ENCODE results near the gene KLHL29. TPM values are rescaled to one million over a fixed set of nuclear protein-coding genes. Genes with fewer than 3 reads are reported as not detected.

KLHL29 gene
- total RNA-seq, 1 experiment from 2014 or later, result 43.1 TPM

DNA sequence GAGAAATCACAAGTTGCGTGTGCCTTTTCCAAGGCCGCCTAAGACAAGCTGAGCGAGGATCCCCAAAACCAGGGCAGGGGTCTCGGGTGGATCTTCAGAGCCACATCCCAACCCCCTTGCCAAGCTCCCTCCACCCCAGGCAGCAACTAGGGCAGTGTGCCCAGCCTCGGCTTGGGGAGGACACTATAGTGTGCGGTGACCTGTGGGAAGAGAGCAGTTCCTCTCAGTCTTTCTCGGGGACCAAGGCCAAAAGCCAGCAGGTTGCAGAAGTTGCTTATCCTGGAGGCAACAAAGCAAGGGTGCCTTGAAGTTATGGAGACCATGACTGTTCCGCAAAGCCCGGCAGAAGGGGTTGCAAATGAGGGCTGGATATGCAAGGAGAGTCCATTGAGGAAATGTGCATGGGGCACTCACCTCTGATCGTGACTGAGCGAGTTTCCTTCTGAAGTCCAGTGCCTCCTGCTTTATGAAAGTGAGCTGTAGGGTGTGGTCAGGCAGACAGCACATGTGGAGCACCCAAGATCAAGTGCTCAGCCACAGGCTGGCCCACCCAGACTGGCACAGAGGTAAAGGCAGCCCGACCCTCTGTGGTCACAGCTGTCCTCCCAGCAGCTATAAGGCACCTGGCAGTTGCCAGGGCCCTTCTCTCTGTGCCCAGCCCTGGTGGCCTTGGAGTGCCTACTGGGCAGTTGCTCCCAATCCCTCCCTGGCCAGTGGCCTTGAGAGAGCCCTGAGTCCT, 281.4 kb downstream of the KLHL29 start:
- Mint-ChIP-seq H3K4me1 (ENCODE audit: insufficient read depth, unreplicated experiment) (peaks cover 14% of the 10 kb centered on the region), H3K27ac (ENCODE audit: low read depth, unreplicated experiment) (no peak overlapping the region), H3K9me3 (ENCODE audit: unreplicated experiment) (no peaks in the 10 kb centered on the region), H3K4me3 (ENCODE audit: unreplicated experiment) (no peak overlapping the region), H3K27me3 (ENCODE audit: insufficient read depth, unreplicated experiment) (no peaks in the 10 kb centered on the region), H3K36me3 (ENCODE audit: insufficient read depth, unreplicated experiment) (peaks cover 6% of the 10 kb centered on the region)
- ChIA-PET CTCF (interaction anchor here (2.4 kb wide), 1 partner anchor 42 kb away, joined by 11 read pairs; no protein-coding TSS in a partner anchor), POLR2A (no interaction called here)
- DNase-seq (ENCODE audit: unreplicated experiment), result no peak
- intact Hi-C loops (cut with micrococcal nuclease), result no loop called here
- TF ChIP-seq, protein P1, sequence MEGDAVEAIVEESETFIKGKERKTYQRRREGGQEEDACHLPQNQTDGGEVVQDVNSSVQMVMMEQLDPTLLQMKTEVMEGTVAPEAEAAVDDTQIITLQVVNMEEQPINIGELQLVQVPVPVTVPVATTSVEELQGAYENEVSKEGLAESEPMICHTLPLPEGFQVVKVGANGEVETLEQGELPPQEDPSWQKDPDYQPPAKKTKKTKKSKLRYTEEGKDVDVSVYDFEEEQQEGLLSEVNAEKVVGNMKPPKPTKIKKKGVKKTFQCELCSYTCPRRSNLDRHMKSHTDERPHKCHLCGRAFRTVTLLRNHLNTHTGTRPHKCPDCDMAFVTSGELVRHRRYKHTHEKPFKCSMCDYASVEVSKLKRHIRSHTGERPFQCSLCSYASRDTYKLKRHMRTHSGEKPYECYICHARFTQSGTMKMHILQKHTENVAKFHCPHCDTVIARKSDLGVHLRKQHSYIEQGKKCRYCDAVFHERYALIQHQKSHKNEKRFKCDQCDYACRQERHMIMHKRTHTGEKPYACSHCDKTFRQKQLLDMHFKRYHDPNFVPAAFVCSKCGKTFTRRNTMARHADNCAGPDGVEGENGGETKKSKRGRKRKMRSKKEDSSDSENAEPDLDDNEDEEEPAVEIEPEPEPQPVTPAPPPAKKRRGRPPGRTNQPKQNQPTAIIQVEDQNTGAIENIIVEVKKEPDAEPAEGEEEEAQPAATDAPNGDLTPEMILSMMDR (IDR thresholded peaks at IDR 0.05; ENCODE audit: unreplicated experiment), result no peak
- no TSS peak for BruUV-seq (replicated peaks)

DNA sequence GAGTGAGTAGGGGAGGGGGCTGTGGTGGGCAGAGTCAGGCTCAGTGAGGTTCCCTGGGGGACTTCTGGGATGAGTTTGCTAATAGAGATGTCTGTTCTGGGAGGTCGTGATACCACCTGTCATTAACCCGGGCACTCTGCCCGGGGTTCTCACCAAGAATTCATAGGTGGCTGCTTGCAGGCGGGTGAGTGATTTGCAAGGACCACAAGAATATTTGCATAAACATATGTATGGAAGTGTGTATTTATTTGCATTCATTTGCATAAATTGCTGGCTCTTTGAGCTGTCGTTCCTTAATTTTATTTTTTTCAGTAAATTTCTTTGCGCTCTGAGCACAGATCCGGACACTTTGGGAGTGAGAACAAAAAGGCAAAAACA, 282.0 kb downstream of the KLHL29 start:
- Mint-ChIP-seq H3K4me3 (ENCODE audit: unreplicated experiment) (no peak overlapping the region), H3K27ac (ENCODE audit: low read depth, unreplicated experiment) (no peak overlapping the region), H3K4me1 (ENCODE audit: insufficient read depth, unreplicated experiment) (peaks cover 14% of the 10 kb centered on the region), H3K36me3 (ENCODE audit: insufficient read depth, unreplicated experiment) (peaks cover 6% of the 10 kb centered on the region), H3K27me3 (ENCODE audit: insufficient read depth, unreplicated experiment) (no peaks in the 10 kb centered on the region), H3K9me3 (ENCODE audit: unreplicated experiment) (no peaks in the 10 kb centered on the region)
- TF ChIP-seq, protein P1 (IDR thresholded peaks at IDR 0.05; ENCODE audit: unreplicated experiment), result no peak
- intact Hi-C loops (cut with micrococcal nuclease), result no loop called here
- ChIA-PET CTCF (interaction anchor here (2.4 kb wide), 1 partner anchor 42 kb away, joined by 11 read pairs; no protein-coding TSS in a partner anchor), POLR2A (no interaction called here)
- no TSS peak for BruUV-seq (replicated peaks)
- no peak for DNase-seq (ENCODE audit: unreplicated experiment)

DNA sequence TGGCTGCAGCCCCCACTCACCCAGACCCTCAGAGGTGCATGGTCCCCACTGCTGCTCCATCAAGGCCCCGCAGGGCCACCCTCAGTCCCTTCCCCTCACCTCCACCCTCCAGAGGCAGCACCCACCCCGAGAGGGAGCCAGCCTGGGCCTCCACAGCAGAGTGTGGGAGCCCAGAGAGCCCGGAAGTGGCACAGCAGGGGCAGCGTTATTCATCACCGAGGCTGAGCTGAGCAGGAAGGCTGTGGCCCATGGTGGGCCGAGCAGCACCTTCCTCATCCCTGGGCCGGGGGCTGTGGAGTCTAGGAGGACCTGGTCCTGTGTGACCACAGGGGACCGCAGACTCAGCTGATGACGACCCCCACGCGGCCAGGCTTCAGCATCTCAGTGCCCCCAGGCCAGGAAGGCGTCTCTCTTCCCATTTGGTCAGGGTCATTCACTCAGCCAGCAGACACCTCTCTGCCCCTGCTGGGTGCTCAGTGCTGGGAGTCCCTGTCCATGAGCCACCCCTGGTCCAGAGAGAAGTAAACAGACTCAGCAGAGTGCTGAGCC, 283.9 kb downstream of the KLHL29 start:
- POLR2A ChIA-PET, result no interaction called here
- no TSS peak for BruUV-seq (replicated peaks)
- Mint-ChIP-seq H3K36me3 (ENCODE audit: insufficient read depth, unreplicated experiment) (peaks cover 6% of the 10 kb centered on the region), H3K27me3 (ENCODE audit: insufficient read depth, unreplicated experiment) (no peaks in the 10 kb centered on the region), H3K27ac (ENCODE audit: low read depth, unreplicated experiment) (peak overlapping the region; percentile 70), H3K9me3 (ENCODE audit: unreplicated experiment) (no peaks in the 10 kb centered on the region), H3K4me3 (ENCODE audit: unreplicated experiment) (no peak overlapping the region), H3K4me1 (ENCODE audit: insufficient read depth, unreplicated experiment) (peaks cover 14% of the 10 kb centered on the region)
- TF ChIP-seq, protein P1 (IDR thresholded peaks at IDR 0.05; ENCODE audit: unreplicated experiment), result no peak
- no peak for DNase-seq (ENCODE audit: unreplicated experiment)
- CTCF ChIA-PET, result interaction anchor here (0.9 kb wide), 1 partner anchor 33 kb away, joined by 4 read pairs; no protein-coding TSS in a partner anchor
- intact Hi-C loops (cut with micrococcal nuclease), result no loop called here

DNA sequence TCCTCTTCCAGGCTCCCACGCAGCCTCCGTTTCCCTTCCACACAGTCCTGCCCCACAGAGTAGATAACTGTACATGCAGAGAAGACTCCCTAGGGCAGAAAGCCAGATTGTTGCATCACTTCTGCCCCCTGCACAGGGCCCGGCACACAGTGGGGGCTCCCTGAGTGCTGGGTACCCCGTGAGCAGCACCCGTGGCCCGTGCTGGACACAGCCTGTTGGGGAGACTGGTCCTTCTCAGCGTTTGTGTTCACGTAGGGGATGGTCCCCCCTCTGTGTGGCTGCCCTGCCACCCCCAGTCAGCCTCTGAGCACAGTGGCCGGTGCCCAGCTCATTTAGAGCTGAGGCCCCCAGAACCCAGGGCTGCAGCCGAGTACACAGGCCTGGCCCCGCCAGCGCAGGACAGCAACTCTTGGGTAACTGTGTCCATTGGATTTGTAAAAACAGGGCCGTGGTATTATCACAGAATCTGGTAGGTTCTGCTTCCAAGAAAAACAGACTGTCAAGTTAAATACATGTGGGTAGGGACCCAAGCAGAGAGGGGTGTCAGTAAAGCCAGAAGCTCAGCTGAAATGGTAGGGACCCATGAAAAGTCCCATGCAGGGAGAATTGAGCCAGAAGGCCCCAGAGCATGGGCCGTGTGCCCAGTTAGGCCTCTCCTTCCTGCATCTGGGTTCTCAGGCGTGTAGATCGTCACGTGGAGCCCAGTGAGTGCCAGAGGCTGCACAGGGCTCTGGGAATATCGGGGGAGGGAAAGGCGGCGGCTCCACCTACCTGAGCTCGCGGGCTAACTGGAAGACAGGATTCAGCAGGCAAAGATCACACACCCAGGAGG, 284.6 kb downstream of the KLHL29 start:
- intact Hi-C loops (cut with micrococcal nuclease), result no loop called here

More for the DNA sequence above, 284.6 kb downstream of the KLHL29 start:
- Mint-ChIP-seq H3K9me3 (ENCODE audit: unreplicated experiment) (no peaks in the 10 kb centered on the region), H3K4me1 (ENCODE audit: insufficient read depth, unreplicated experiment) (peaks cover 14% of the 10 kb centered on the region), H3K27ac (ENCODE audit: low read depth, unreplicated experiment) (peak overlapping the region; percentile 70), H3K36me3 (ENCODE audit: insufficient read depth, unreplicated experiment) (peaks cover 6% of the 10 kb centered on the region), H3K27me3 (ENCODE audit: insufficient read depth, unreplicated experiment) (no peaks in the 10 kb centered on the region), H3K4me3 (ENCODE audit: unreplicated experiment) (no peak overlapping the region)
- peak; percentile 90 for DNase-seq (ENCODE audit: unreplicated experiment)
- no TSS peak for BruUV-seq (replicated peaks)
- ChIA-PET POLR2A (interaction anchor here (1.0 kb wide), 3 partner anchors 76 to 243 kb away, joined by 3 read pairs; no protein-coding TSS in a partner anchor), CTCF (interaction anchor here (0.6 to 1.1 kb wide), 2 partner anchors 29 to 384 kb away, joined by 3 to 4 read pairs; no protein-coding TSS in a partner anchor)
- TF ChIP-seq, protein P1 (IDR thresholded peaks at IDR 0.05; ENCODE audit: unreplicated experiment), result no peak
